H1 (cell line): ENCODE measurements around the gene CCDC110. TPM values are rescaled to one million over a fixed set of nuclear protein-coding genes. Genes with fewer than 3 reads are reported as not detected.

Source experiments
- CTCF ChIA-PET: fragments of 300-600 bp; sonication (Branson Sonifier 250); formaldehyde crosslinking; loops from one replicate; lab custom pipeline; 2021; ENCODE audit not compliant: partially characterized antibody; lab: Charles Lee
- POLR2A ChIA-PET: fragments of 300-600 bp; sonication (Branson Sonifier 250); formaldehyde crosslinking; loops from one replicate; lab custom pipeline; 2021; ENCODE audit warnings: inconsistent platforms; ENCODE audit not compliant: partially characterized antibody; lab: Charles Lee
- DNase-seq, 2 experiments: peaks; one replicate each; pipeline versions ENCODE4 v3.0.0 to v3.0.0-alpha.2; 2010 to 2022; ENCODE audit warnings: low spot score in 2 of 2, low read depth in 1 of 2, mixed read lengths in 1 of 2
- FAIRE-seq: peaks from 2 replicates; lab custom pipeline; 2011; peaks lifted over from hg19 to GRCh38; lab: Jason Lieb, UNC
- H2AFZ ChIP-seq: 2 replicates; pipeline ENCODE4 v1.8.1; 2012; ENCODE audit warnings: low read length, inconsistent platforms
- H2AK5ac ChIP-seq: 2 replicates; pipeline ENCODE4 v1.6.1; 2013; ENCODE audit warnings: low read depth, low read length
- H2BK120ac ChIP-seq: replicated peaks from 2 replicates; pipeline ENCODE3; 2013; ENCODE audit warnings: low read depth, low read length, inconsistent platforms
- H2BK12ac ChIP-seq: 2 replicates; pipeline ENCODE4 v1.6.1; 2013; ENCODE audit warnings: low read depth, low read length
- H2BK15ac ChIP-seq: 2 replicates; pipeline ENCODE4 v1.6.1; 2013; ENCODE audit warnings: low read length
- H2BK20ac ChIP-seq: 2 replicates; pipeline ENCODE4 v1.6.1; 2013; ENCODE audit warnings: low read length
- H2BK5ac ChIP-seq: 2 replicates; pipeline ENCODE4 v1.6.1; 2013; ENCODE audit warnings: low read depth, low read length
- H3K14ac ChIP-seq: 2 replicates; pipeline ENCODE4 v1.6.1; 2013; ENCODE audit warnings: inconsistent platforms; ENCODE audit not compliant: insufficient read length
- H3K18ac ChIP-seq: 2 replicates; pipeline ENCODE4 v1.6.1; 2013; ENCODE audit warnings: low read length; ENCODE audit errors: extremely low read depth
- H3K23ac ChIP-seq: 2 replicates; pipeline ENCODE4 v1.6.1; 2013; ENCODE audit warnings: inconsistent platforms; ENCODE audit not compliant: insufficient read length
- H3K23me2 ChIP-seq: 2 replicates; pipeline ENCODE4 v1.6.1; 2013; ENCODE audit warnings: low read depth, low read length
- H3K27ac ChIP-seq: 2 replicates; pipeline ENCODE4 v1.6.1; 2011; ENCODE audit warnings: low read depth, low read length, inconsistent platforms
- H3K27me3 ChIP-seq, 4 experiments: replicated peaks in 1 of 4; 1 replicate in 1 of 4; 2 replicates in 3 of 4; pipeline versions ENCODE4 v1.6.1 to v1.8.1; 2011 to 2013; ENCODE audit warnings: low read length in 3 of 4, mild to moderate bottlenecking in 3 of 4, inconsistent platforms in 2 of 4, mixed read lengths in 2 of 4, moderate library complexity in 1 of 4; ENCODE audit not compliant: control insufficient read depth in 3 of 4, insufficient read depth in 3 of 4; ENCODE audit errors: extremely low read depth in 1 of 4
- H3K36me3 ChIP-seq, 4 experiments: 2 replicates each; pipeline versions ENCODE4 v1.6.1 to v1.8.1; 2011 to 2013; ENCODE audit warnings: mild to moderate bottlenecking in 4 of 4, low read length in 3 of 4, moderate library complexity in 2 of 4, control low read depth in 1 of 4, inconsistent platforms in 1 of 4; ENCODE audit not compliant: insufficient read depth in 4 of 4, control insufficient read depth in 2 of 4
- H3K4ac ChIP-seq: replicated peaks from 2 replicates; pipeline ENCODE3; 2013; ENCODE audit warnings: low read length, low read depth, mixed read lengths, inconsistent platforms; ENCODE audit not compliant: insufficient read length
- H3K4me1 ChIP-seq, 4 experiments: replicated peaks in 1 of 4; 1 replicate in 1 of 4; 2 replicates in 3 of 4; pipeline versions ENCODE4 v1.6.1 to v1.8.1; 2011 to 2013; ENCODE audit warnings: low read length in 3 of 4, inconsistent platforms in 2 of 4, mixed read lengths in 1 of 4; ENCODE audit not compliant: insufficient read depth in 4 of 4, control insufficient read depth in 3 of 4
- H3K4me2 ChIP-seq, 2 experiments: 2 replicates each; pipeline versions ENCODE4 v1.6.1 to v1.8.1; 2011 to 2013; ENCODE audit warnings: low read depth in 2 of 2, low read length in 2 of 2, control low read depth in 1 of 2, inconsistent platforms in 1 of 2, mild to moderate bottlenecking in 1 of 2; ENCODE audit not compliant: insufficient read depth in 1 of 2
- H3K4me3 ChIP-seq, 4 experiments: fragments of 200-600, 300-600 bp in 1 of 4; sonication (generic), shearing (Covaris generic), sonication (Bioruptor Twin) in 1 of 4; 2 replicates each; pipeline versions ENCODE4 v1.5.1 to v1.8.1; 2011 to 2016; ENCODE audit warnings: low read length in 4 of 4, low read depth in 3 of 4, control low read depth in 2 of 4, inconsistent platforms in 2 of 4, mild to moderate bottlenecking in 2 of 4, mixed read lengths in 1 of 4, moderate library complexity in 1 of 4; ENCODE audit not compliant: insufficient read depth in 2 of 4; ENCODE audit errors: extremely low read depth in 1 of 4
- H3K56ac ChIP-seq: replicated peaks from 2 replicates; pipeline ENCODE3; 2013; ENCODE audit warnings: low read depth, mild to moderate bottlenecking, mixed read lengths, low read length, inconsistent platforms; ENCODE audit not compliant: insufficient read length
- H3K79me1 ChIP-seq: 2 replicates; pipeline ENCODE4 v1.6.1; 2013; ENCODE audit warnings: low read depth, low read length, control low read depth
- H3K79me2 ChIP-seq, 2 experiments: 2 replicates each; pipeline versions ENCODE4 v1.6.1 to v1.8.1; 2012 to 2013; ENCODE audit warnings: low read length in 2 of 2, mild to moderate bottlenecking in 2 of 2, inconsistent platforms in 1 of 2; ENCODE audit not compliant: insufficient read depth in 2 of 2, control insufficient read depth in 1 of 2
- H3K9ac ChIP-seq, 4 experiments: replicated peaks in 1 of 4; 1 replicate in 1 of 4; 2 replicates in 3 of 4; pipeline versions ENCODE4 v1.6.1 to v1.8.1; 2011 to 2013; ENCODE audit warnings: low read depth in 3 of 4, low read length in 3 of 4, control low read depth in 2 of 4, mild to moderate bottlenecking in 2 of 4, moderate library complexity in 2 of 4, inconsistent platforms in 1 of 4; ENCODE audit errors: extremely low read depth in 1 of 4
- H3K9me3 ChIP-seq, 2 experiments: 2 replicates each; pipeline versions ENCODE4 v1.6.1 to v1.8.1; 2012 to 2013; ENCODE audit warnings: mild to moderate bottlenecking in 2 of 2, moderate library complexity in 2 of 2, control low read depth in 1 of 2, inconsistent platforms in 1 of 2, low read depth in 1 of 2, low read length in 1 of 2, mixed read lengths in 1 of 2; ENCODE audit not compliant: insufficient read depth in 2 of 2
- H4K20me1 ChIP-seq, 2 experiments: replicated peaks in 1 of 2; 2 replicates each; pipeline versions ENCODE3 to v1.8.1; 2011 to 2013; ENCODE audit warnings: inconsistent platforms in 2 of 2, low read length in 2 of 2, mild to moderate bottlenecking in 1 of 2; ENCODE audit not compliant: insufficient read depth in 2 of 2, control insufficient read depth in 1 of 2
- H4K5ac ChIP-seq: 2 replicates; pipeline ENCODE4 v1.6.1; 2013; ENCODE audit warnings: low read length, low read depth, mixed read lengths, inconsistent platforms; ENCODE audit not compliant: insufficient read length
- H4K8ac ChIP-seq: 2 replicates; pipeline ENCODE4 v1.8.0; 2013; ENCODE audit warnings: mild to moderate bottlenecking, moderate library complexity, low read length, inconsistent platforms; ENCODE audit not compliant: insufficient read depth; ENCODE audit errors: extremely low read depth
- H4K91ac ChIP-seq: replicated peaks from 2 replicates; pipeline ENCODE3; 2013; ENCODE audit warnings: low read length, mixed read lengths, inconsistent platforms; ENCODE audit not compliant: insufficient read length
- ASH2L ChIP-seq: fragments of 200-600, 300-600 bp; sonication (generic); IDR thresholded peaks from one replicate; pipeline ENCODE4 v1.7.1; 2017; ENCODE audit warnings: low read length
- CTBP2 ChIP-seq: IDR thresholded peaks from 2 replicates; pipeline ENCODE4 v1.7.0; 2011; ENCODE audit warnings: borderline replicate concordance, mild to moderate bottlenecking, moderate library complexity, mixed read lengths, low read length; ENCODE audit not compliant: insufficient read depth, insufficient read length
- EGR1 ChIP-seq: IDR thresholded peaks from 2 replicates; pipeline ENCODE4 v1.6.1; 2011; ENCODE audit warnings: low read depth, low read length, borderline replicate concordance
- GABPA ChIP-seq: IDR thresholded peaks from 2 replicates; pipeline ENCODE4 v1.6.1; 2011; ENCODE audit warnings: mild to moderate bottlenecking, low read length, moderate library complexity, borderline replicate concordance; ENCODE audit not compliant: insufficient read depth
- KDM1A ChIP-seq: fragments of 200-600, 300-600 bp; sonication (generic); IDR thresholded peaks from 2 replicates; pipeline ENCODE4 v1.7.1; 2016; ENCODE audit warnings: mild to moderate bottlenecking, low read length, borderline replicate concordance
- KDM4A ChIP-seq: IDR thresholded peaks from one replicate; pipeline ENCODE4 v1.7.1; 2012; ENCODE audit warnings: low read depth, mild to moderate bottlenecking, moderate library complexity, low read length, inconsistent platforms; ENCODE audit not compliant: severe bottlenecking
- POLR2AphosphoS5 ChIP-seq: IDR thresholded peaks from 2 replicates; pipeline ENCODE4 v1.6.1; 2011; ENCODE audit warnings: low read depth, low read length
- RBBP5 ChIP-seq: IDR thresholded peaks from 2 replicates; pipeline ENCODE4 v1.7.1; 2012; ENCODE audit warnings: low read depth, mild to moderate bottlenecking, inconsistent platforms, low read length, moderate library complexity, borderline replicate concordance
- RXRA ChIP-seq: IDR thresholded peaks from 2 replicates; pipeline ENCODE4 v1.6.1; 2011; ENCODE audit warnings: low read depth, mild to moderate bottlenecking, low read length, moderate library complexity; ENCODE audit not compliant: insufficient read depth
- SP4 ChIP-seq: IDR thresholded peaks from 2 replicates; pipeline ENCODE4 v1.6.1; 2012; ENCODE audit warnings: low read length, inconsistent platforms
- TCF12 ChIP-seq: IDR thresholded peaks from 2 replicates; pipeline ENCODE4 v1.6.1; 2011; ENCODE audit warnings: low read depth, mild to moderate bottlenecking, low read length
- WGBS, 2 experiments: shearing (Covaris generic) in 1 of 2; methylation state at CpG; one replicate each; pipeline versions ENCODE4 v1.1.6 to v1.1.7; 2013 to 2015; ENCODE audit warnings: low lambda C conversion rate in 2 of 2, mixed read lengths in 2 of 2, inconsistent platforms in 1 of 2, low coverage in 1 of 2, missing lambda C conversion rate in 1 of 2; ENCODE audit not compliant: insufficient replicate concordance in 2 of 2, insufficient coverage in 1 of 2, insufficient read length in 1 of 2; ENCODE audit errors: extremely low coverage in 1 of 2, missing lambda C conversion rate in 1 of 2; 5-methylcytosine and 5-hydroxymethylcytosine counted together
- polyA plus RNA-seq, 7 experiments: library from polyadenylated mRNA; depleted of rRNA in 3 of 7; stranded (reverse) in 5 of 7; unstranded in 2 of 7; fragments of >200 nt in 5 of 7; fragments of 200-250 nt in 2 of 7; gene quantifications; 1 replicate in 5 of 7; 2 replicates in 1 of 7; 4 replicates in 1 of 7; pipeline versions ENCODE4 v1.2.1 to v1.2.3, GENCODE V29; 2011 to 2013; ENCODE audit warnings: missing spikeins in 2 of 7, mixed read lengths in 2 of 7
- total RNA-seq: library from RNA; stranded (reverse); fragmentation: NEBNext Ultra II Directional; extraction: Animal tissue kit (Norgen Biotek cat#: 25700); gene quantifications from 2 replicates; pipeline ENCODE4 v1.2.1, GENCODE V29; 2021

CCDC110 gene
- total and polyA plus RNA-seq, 2 of the 8 experiments (the other 6 are each of a cell fraction or from before 2014, with no cell fraction given) = 0.33 to 3.1 TPM

- FAIRE-seq (no peak), DNase-seq (no peak)
These were observed 72.1 kb downstream of the CCDC110 start for GRCh38 chr4:185399466-185399865.

More at GRCh38 chr4:185399466-185399865, 72.1 kb downstream of the CCDC110 start:
- no peak overlapping the region for H4K91ac ChIP-seq
- no peaks in the 10 kb centered on the region for H3K27me3 ChIP-seq
- no peak overlapping the region for H3K4ac ChIP-seq
- H2BK15ac ChIP-seq = no peak overlapping the region
- H2AK5ac ChIP-seq = no peak overlapping the region
- H2BK20ac ChIP-seq = no peak overlapping the region
- H4K20me1 ChIP-seq = no peaks in the 10 kb centered on the region
- peaks cover 0 to 6% (median 4%) of the 10 kb centered on the region in 4 experiments; a peak in 4 of 7 replicates for H3K4me1 ChIP-seq
- H2AFZ ChIP-seq = no peak overlapping the region
- H3K18ac ChIP-seq = no peak overlapping the region
- no peak overlapping the region for H4K5ac ChIP-seq
- no peak overlapping the region for H2BK12ac ChIP-seq
- H3K4me2 ChIP-seq = no peak overlapping the region
- H3K23ac ChIP-seq = no peak overlapping the region
- H3K36me3 ChIP-seq = peaks cover 0 to 23% (median 6%) of the 10 kb centered on the region in 4 experiments; a peak in 3 of 8 replicates
- peaks cover 12% of the 10 kb centered on the region; the same call in 1 of the 2 replicates for H3K23me2 ChIP-seq
- H3K4me3 ChIP-seq = no peak overlapping the region
- no peaks in the 10 kb centered on the region for H3K79me2 ChIP-seq
- H3K27ac ChIP-seq = no peak overlapping the region
- POLR2A ChIA-PET = no interaction called here
- no peak overlapping the region for H4K8ac ChIP-seq
- H3K9me3 ChIP-seq = no peaks in the 10 kb centered on the region
- 92% methylated on average over 8 of the region's 8 CpGs; no CpG with 5 or more reads in 1 of the 2 experiments for WGBS, 2 experiments
- TF ChIP-seq TCF12 (no peak), RXRA (no peak), EGR1 (no peak), CTBP2 (no peak), KDM1A (no peak), ASH2L (no peak), POLR2AphosphoS5 (no peak), RBBP5 (no peak), KDM4A (no peak), SP4 (no peak), GABPA (no peak)
- no peak overlapping the region for H3K14ac ChIP-seq
- no peak overlapping the region for H3K9ac ChIP-seq
- H3K56ac ChIP-seq = no peak overlapping the region
- no peak overlapping the region for H2BK5ac ChIP-seq
- no peaks in the 10 kb centered on the region for H3K79me1 ChIP-seq
- CTCF ChIA-PET = no interaction called here
- H2BK120ac ChIP-seq = no peak overlapping the region
